Suprapubic skin (tissue), 4 donors: ENCODE data around the gene ADRB1.

Experiments used
- POLR2A ChIP-seq, 2 donors: fragments of 450-650 bp; IDR thresholded peaks; one replicate each; pipeline ENCODE4 v1.6.1; 2017; ENCODE audit warnings: antibody characterized with exemption in 2 of 2, mild to moderate bottlenecking in 2 of 2, moderate library complexity in 2 of 2
- POLR2AphosphoS5 ChIP-seq, 3 donors: sonication (generic); formaldehyde crosslinking; IDR thresholded peaks; one replicate each; pipeline ENCODE4 v1.6.1; 2017; ENCODE audit warnings: antibody characterized with exemption in 3 of 3
- TF ChIP-seq, protein P1 (sequence below), 2 donors: fragments of 200-600 bp in 1 of 2; fragments of 450-650 bp in 1 of 2; sonication (generic) in 1 of 2; IDR thresholded peaks; one replicate each; pipeline ENCODE4 v1.5.1; 2016 to 2019; ENCODE audit warnings: antibody characterized with exemption in 2 of 2, mild to moderate bottlenecking in 1 of 2, moderate library complexity in 1 of 2

DNA sequence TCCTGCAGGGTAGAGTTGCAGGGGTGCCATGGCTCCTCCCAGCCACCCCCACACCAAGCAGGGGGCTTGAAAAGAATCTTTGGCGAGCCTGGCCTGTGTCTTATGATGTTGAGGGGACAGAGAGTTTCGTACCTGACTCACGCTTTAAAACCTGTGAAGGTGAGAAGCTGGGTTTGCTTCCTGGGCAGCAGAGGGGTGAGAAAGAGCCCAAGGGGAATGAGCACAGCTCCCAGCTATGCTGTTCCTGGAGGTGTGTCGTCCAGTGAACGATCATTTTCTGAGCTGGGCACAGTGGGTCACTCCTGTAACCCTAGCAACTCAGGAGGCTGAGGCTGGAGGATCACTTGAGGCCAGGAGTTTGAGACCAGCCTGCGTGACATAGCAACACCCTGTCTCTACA is 13.5 kb upstream of the ADRB1 start:
- TF ChIP-seq, protein P1, sequence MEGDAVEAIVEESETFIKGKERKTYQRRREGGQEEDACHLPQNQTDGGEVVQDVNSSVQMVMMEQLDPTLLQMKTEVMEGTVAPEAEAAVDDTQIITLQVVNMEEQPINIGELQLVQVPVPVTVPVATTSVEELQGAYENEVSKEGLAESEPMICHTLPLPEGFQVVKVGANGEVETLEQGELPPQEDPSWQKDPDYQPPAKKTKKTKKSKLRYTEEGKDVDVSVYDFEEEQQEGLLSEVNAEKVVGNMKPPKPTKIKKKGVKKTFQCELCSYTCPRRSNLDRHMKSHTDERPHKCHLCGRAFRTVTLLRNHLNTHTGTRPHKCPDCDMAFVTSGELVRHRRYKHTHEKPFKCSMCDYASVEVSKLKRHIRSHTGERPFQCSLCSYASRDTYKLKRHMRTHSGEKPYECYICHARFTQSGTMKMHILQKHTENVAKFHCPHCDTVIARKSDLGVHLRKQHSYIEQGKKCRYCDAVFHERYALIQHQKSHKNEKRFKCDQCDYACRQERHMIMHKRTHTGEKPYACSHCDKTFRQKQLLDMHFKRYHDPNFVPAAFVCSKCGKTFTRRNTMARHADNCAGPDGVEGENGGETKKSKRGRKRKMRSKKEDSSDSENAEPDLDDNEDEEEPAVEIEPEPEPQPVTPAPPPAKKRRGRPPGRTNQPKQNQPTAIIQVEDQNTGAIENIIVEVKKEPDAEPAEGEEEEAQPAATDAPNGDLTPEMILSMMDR (IDR thresholded peaks at IDR 0.05) = no peak
- TF ChIP-seq POLR2A (IDR thresholded peaks at IDR 0.05) (no peak), POLR2AphosphoS5 (IDR thresholded peaks at IDR 0.05) (no peak)
